Endothelial cell of umbilical vein (primary cell): ENCODE measurements around the gene SCGB2B2. TPM values are rescaled to one million over a fixed set of nuclear protein-coding genes. Genes with fewer than 3 reads are reported as not detected.
"Not testable (repeated sequence)": the region's sequence is repeated elsewhere in the genome, so short reads cannot be mapped to it uniquely, and the experiment has no call there.

ENCODE experiments used
- BruUV-seq: library from RNA; stranded (reverse); fragments of 400-500 nt; replicated peaks from 2 replicates; lab custom pipeline; 2021; lab: Mats Ljungman, UMichigan
- CTCF ChIA-PET: fragments of 300-600, 350-600 bp; sonication (Branson Sonifier 250); formaldehyde crosslinking; loops from one replicate; lab custom pipeline; 2021; ENCODE audit warnings: antibody characterized with exemption, inconsistent platforms; lab: Charles Lee
- POLR2A ChIA-PET: fragments of 300-600, 350-600 bp; sonication (Branson Sonifier 250); formaldehyde crosslinking; loops from one replicate; lab custom pipeline; 2021; ENCODE audit warnings: antibody characterized with exemption, inconsistent platforms; lab: Charles Lee
- DNase-seq: peaks from one replicate; pipeline ENCODE4 v3.0.0-alpha.2; 2011; ENCODE audit warnings: low read depth, low spot score
- FAIRE-seq: peaks from 2 replicates; lab custom pipeline; 2011; peaks lifted over from hg19 to GRCh38; lab: Jason Lieb, UNC
- H2AFZ ChIP-seq: 2 replicates; pipeline ENCODE4 v1.6.0; 2012; ENCODE audit warnings: low read depth, low read length, control low read depth, inconsistent platforms
- H3K27ac ChIP-seq: 2 replicates; pipeline ENCODE4 v1.5.1; 2011; ENCODE audit warnings: low read depth, mild to moderate bottlenecking, control low read depth, low read length, moderate library complexity; ENCODE audit not compliant: insufficient read depth
- H3K27me3 ChIP-seq, 2 experiments: 2 replicates each; pipeline versions ENCODE4 v1.6.0 to v1.6.1; 2011; ENCODE audit warnings: low read length in 2 of 2, mixed read lengths in 1 of 2; ENCODE audit not compliant: control insufficient read depth in 2 of 2, insufficient read depth in 2 of 2
- H3K36me3 ChIP-seq, 2 experiments: 2 replicates in 1 of 2; 3 replicates in 1 of 2; pipeline ENCODE4 v1.5.1; 2011; ENCODE audit warnings: low read length in 2 of 2, mild to moderate bottlenecking in 1 of 2, moderate library complexity in 1 of 2; ENCODE audit not compliant: control insufficient read depth in 2 of 2, insufficient read depth in 2 of 2; ENCODE audit errors: extremely low read depth in 1 of 2
- H3K4me1 ChIP-seq: 3 replicates; pipeline ENCODE4 v1.5.1; 2011; ENCODE audit warnings: mild to moderate bottlenecking, low read length; ENCODE audit not compliant: control insufficient read depth, insufficient read depth; ENCODE audit errors: extremely low read depth
- H3K4me2 ChIP-seq: 2 replicates; pipeline ENCODE4 v1.6.1; 2011; ENCODE audit warnings: low read length, control low read depth, mixed read lengths; ENCODE audit not compliant: insufficient read depth
- H3K4me3 ChIP-seq, 3 experiments: fragments of 200-600 bp in 1 of 3; sonication (generic), shearing (Covaris generic) in 1 of 3; replicated peaks in 1 of 3; 2 replicates each; pipeline ENCODE4 v1.5.1; 2011 to 2016; ENCODE audit warnings: control low read depth in 3 of 3, low read length in 3 of 3, mild to moderate bottlenecking in 2 of 3, inconsistent platforms in 1 of 3, low read depth in 1 of 3, moderate library complexity in 1 of 3; ENCODE audit not compliant: insufficient read depth in 1 of 3
- H3K79me2 ChIP-seq: 2 replicates; pipeline ENCODE4 v1.6.0; 2012; ENCODE audit warnings: low read length, inconsistent platforms; ENCODE audit not compliant: control insufficient read depth, insufficient read depth
- H3K9ac ChIP-seq: replicated peaks from 2 replicates; pipeline ENCODE3; 2011; ENCODE audit warnings: low read length, control low read depth; ENCODE audit not compliant: insufficient read depth; ENCODE audit errors: extremely low read depth
- H3K9me1 ChIP-seq: replicated peaks from 3 replicates; pipeline ENCODE4 v1.6.0; 2011; ENCODE audit warnings: mild to moderate bottlenecking, low read length; ENCODE audit not compliant: control insufficient read depth, insufficient read depth; ENCODE audit errors: extremely low read depth
- H3K9me3 ChIP-seq: replicated peaks from 2 replicates; pipeline ENCODE4 v1.5.1; 2012; ENCODE audit warnings: low read length, inconsistent platforms; ENCODE audit not compliant: control insufficient read depth, insufficient read depth
- H4K20me1 ChIP-seq: replicated peaks from 2 replicates; pipeline ENCODE3; 2011; ENCODE audit warnings: mild to moderate bottlenecking, low read length; ENCODE audit not compliant: control insufficient read depth, insufficient read depth; ENCODE audit errors: extremely low read depth
- dilution Hi-C: fragments of 300-500 bp; cut with MboI; formaldehyde crosslinking; loops from one replicate; pipeline ENCODE4 v1.15.0; 2019; ENCODE audit warnings: low sequenced_read_pairs; ENCODE audit not compliant: extremely low pct_ligation_motif_present
- intact Hi-C: fragments of 100-400 bp; cut with micrococcal nuclease; formaldehyde crosslinking; loops from one replicate; pipeline ENCODE4 v1.10.0; 2022
- polyA plus RNA-seq, 4 experiments: library from polyadenylated mRNA; depleted of rRNA in 3 of 4; stranded (reverse) in 3 of 4; unstranded in 1 of 4; fragments of >200 nt; gene quantifications; 2 replicates each; pipeline versions ENCODE4 v1.2.1 to v1.2.3, GENCODE V29; 2011 to 2012; ENCODE audit warnings: missing spikeins in 1 of 4
- total RNA-seq: library from RNA; stranded (reverse); gene quantifications from 2 replicates; pipeline ENCODE4 v1.2.3, GENCODE V29; 2021

Gene SCGB2B2
- total and polyA plus RNA-seq, 2 donors (not counting 3 experiments of a cell fraction or from before 2014, with no cell fraction given): 0.07 to 0.49 TPM

DNA sequence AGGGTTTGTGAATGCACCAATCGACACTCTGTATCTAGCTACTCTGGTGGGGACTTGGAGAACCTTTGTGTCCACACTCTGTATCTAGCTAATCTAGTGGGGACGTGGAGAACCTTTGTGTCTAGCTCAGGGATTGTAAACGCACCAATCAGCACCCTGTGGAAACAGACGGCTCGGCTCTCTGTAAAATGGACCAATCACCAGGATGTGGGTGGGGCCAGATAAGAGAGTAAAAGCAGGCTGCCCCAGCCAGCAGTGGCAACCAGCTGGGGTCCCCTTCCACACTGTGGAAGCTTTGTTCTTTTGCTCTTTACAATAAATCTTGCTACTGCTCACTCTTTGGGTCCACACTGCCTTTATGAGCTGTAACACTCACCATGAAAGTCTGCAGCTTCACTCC, 8.3 kb downstream of the SCGB2B2 start:
- H3K79me2 ChIP-seq, H3K9me1 ChIP-seq, H3K4me3 ChIP-seq, POLR2A ChIA-PET, H3K4me2 ChIP-seq, DNase-seq, H3K27me3 ChIP-seq, BruUV-seq, H2AFZ ChIP-seq, H3K9me3 ChIP-seq, H3K4me1 ChIP-seq, H3K9ac ChIP-seq, dilution Hi-C loops, H3K27ac ChIP-seq, H4K20me1 ChIP-seq, intact Hi-C loops, H3K36me3 ChIP-seq, FAIRE-seq: not testable (repeated sequence)
- CTCF ChIA-PET: interaction anchor here (1.1 kb wide), 1 partner anchor 9 kb away, joined by 3 read pairs; the partner anchor contains the start of genes SCGB2B2 and ZNF302

DNA sequence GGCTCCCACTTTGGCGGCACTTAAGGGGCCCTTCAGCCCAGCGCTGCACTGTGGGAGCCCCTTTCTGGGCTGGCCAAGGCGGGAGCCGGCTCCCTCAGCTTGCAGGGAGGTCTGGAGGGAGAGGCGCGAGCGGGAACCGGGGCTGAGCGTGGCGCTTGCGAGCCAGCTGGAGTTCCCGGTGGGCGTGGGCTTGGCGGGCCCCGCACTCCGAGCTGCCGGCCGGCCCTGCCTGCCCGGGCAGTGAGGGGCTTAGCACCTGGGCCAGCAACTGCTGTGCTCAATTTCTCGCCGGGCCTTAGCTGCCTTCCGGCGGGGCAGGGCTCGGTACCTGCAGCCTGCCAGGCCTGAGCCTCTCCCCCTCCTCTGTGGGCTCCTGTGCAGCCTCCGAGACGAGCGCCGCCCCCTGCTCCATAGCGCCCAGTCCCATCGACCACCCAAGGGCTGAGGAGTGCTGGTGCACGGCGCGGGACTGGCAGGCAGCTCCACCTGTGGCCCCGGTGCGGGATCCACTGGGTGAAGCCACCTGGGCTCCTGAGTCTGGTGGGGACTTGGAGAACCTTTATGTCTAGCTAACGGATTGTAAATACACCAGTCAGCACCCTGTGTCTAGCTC, 8.8 kb downstream of the SCGB2B2 start:
- H3K79me2 ChIP-seq, H3K36me3 ChIP-seq, H3K4me2 ChIP-seq, DNase-seq, H3K9me3 ChIP-seq, H3K9me1 ChIP-seq, H3K27ac ChIP-seq, dilution Hi-C loops, BruUV-seq, H2AFZ ChIP-seq, H3K27me3 ChIP-seq, POLR2A ChIA-PET, intact Hi-C loops, H3K9ac ChIP-seq, FAIRE-seq, H3K4me3 ChIP-seq, H4K20me1 ChIP-seq, H3K4me1 ChIP-seq: not testable (repeated sequence)
- CTCF ChIA-PET: interaction anchor here (1.1 to 1.2 kb wide), 2 partner anchors 9 kb away, joined by 3 read pairs; partner anchors contain the start of genes SCGB2B2 and ZNF302
